OCI-M2 (cell line): Measurements from ENCODE around the gene NTN4.
"Not testable (repeated sequence)": the region's sequence is repeated elsewhere in the genome, so short reads cannot be mapped to it uniquely, and the experiment has no call there.

ENCODE experiments used
- DNase-seq: peaks from one replicate; lab custom pipeline; 2025; ENCODE audit not compliant: unreplicated experiment; lab: John Stamatoyannopoulos, UW

The NTN4 gene

GRCh38 chr12:95715177-95715576 lies 75.4 kb downstream of the NTN4 start:
- DNase-seq: no peak

GRCh38 chr12:95712269-95712668 lies 78.3 kb downstream of the NTN4 start:
- DNase-seq: no peak

GRCh38 chr12:95710386-95710785 lies 80.2 kb downstream of the NTN4 start:
- no peak for DNase-seq

DNA sequence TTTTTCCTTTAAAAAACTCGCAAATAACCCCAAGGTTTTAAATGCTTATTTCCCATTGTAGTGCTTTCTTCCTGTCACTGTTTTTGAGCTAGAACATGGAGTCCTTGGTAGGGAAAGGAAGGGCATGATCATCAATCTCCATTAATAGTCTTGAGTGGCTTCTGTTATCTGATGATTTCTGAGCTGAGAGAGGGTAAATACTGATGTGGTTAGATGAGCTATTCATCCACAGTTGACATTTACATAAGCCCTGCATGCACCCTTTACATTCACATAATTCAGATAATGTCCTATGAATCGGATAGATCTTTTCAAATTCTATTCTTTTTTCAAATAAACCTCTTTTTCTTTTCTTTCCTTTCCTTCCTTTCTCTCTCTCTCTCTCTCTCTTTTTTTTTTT lies 81.4 kb downstream of the NTN4 start:
- no peak for DNase-seq

GRCh38 chr12:95705143-95705542 lies 85.4 kb downstream of the NTN4 start:
- no peak for DNase-seq

- DNase-seq: no peak
These were observed 86.6 kb downstream of the NTN4 start for GRCh38 chr12:95703986-95704385.

GRCh38 chr12:95701722-95702418 lies 88.7 kb downstream of the NTN4 start:
- no peak for DNase-seq

DNA sequence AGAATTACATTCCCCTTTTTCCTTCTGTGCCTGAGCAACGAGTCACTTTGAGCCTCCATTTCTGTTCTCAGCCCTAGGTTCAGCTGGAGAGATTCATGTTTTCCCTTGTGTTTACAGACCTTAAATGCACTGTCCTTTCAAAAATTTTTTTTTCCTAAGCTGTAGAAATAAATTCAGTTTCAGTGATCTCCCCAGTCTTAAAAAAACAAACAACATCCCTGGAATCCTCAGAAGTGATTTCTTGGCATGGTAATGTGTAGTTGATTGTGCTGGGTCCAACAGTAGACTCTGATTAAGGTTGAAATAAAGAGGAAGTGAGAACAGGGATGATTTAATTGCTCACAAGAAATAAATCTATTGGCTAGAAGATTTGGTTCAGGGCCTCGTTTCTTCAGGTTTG lies 89.3 kb downstream of the NTN4 start:
- DNase-seq: no peak

- no peak for DNase-seq
These were observed 90.2 kb downstream of the NTN4 start for GRCh38 chr12:95700316-95700785.

DNA sequence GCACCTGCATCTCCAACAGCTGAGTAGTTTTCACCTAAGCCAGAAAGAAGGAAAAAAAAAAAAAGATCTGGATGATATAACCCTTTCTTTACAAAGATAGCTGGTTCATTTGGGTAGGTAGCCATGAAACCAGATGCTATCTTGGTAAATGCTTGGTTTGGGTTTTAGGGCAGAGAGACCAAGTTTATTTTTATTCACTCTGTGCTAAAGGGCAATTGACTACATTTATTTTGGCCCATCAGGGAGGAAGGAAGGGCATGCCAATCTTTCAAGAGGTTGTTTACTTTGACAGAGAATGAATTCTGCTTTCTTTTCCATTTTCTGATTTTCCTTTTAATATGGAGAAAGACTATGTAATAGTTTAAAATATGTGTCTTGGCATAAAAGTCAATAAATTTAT lies 91.0 kb downstream of the NTN4 start:
- no peak for DNase-seq

GRCh38 chr12:95694136-95694535 lies 96.4 kb downstream of the NTN4 start:
- DNase-seq: no peak

DNA sequence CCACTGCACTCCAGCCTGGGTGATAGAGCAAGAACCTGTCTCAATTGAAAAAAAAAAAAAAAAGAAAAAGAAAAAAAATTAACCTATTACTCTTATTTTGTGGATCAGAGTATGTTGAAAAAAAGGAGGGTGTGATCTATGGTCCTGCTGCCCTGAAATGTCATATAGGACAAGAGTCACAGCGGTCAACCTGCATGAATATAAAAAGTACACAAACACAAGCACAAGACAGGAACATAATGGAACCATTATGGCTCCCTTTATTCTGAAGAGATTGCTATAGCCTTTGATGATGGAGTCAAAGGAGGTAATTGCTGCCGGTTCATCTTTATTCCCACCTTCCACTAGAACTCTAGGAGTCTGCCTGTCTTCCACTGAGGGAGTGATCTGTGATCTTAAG lies 96.9 kb downstream of the NTN4 start:
- DNase-seq: no peak

DNA sequence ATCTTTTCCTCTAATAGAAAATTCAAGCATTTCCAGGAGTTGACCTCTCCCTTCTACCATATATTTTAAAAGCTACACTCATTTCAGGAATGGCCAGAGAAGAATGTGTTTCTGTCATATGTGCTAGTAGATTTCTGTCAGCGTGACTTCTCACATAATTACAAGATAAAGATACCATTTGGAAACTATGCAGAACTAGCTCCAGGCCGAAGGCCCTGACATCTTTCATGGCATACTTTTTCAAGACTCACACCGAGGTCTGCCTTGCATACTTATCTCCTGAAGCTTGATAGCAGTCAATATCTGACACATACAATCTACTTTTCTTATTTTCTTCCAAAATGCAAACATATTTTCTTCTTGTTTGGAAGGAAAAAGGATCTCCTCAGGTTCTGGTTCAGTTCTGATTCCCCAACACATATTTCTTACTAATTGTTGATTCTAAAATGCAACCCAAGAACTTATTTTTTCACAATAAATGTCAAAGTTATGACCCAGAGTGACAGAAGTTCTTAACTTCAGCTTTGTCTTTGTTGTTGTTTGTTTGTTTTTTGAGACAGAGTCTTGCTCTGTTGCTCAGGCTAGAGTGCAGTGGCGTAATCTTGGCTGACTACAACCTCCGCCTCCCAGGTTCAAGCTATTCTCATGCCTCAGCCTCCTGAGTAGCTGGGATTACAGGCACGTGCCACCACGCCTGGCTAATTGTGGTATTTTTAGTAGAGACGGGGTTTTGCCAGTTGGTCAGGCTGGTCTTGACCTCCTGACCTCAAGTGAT lies 99.5 kb downstream of the NTN4 start:
- no peak for DNase-seq

DNA sequence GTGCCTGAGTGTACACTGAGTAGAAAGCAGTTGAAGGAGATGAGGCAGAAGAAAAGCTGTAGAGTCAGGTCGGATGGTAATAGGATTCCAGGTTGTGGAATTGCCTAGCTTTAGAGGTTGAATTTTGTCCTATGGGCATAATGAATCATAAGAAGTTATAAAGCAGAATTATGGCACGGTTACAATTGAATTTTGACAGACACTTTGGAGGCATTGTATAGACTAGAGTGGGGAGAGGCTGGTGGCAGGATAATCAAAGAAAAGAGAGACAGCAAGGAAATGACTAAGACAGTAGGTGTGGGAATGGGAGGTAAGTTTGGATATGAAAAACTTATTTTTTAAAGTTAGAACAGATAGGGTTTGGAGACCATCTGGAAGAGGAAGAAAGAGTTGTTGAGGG lies 102.6 kb downstream of the NTN4 start:
- no peak for DNase-seq

DNA sequence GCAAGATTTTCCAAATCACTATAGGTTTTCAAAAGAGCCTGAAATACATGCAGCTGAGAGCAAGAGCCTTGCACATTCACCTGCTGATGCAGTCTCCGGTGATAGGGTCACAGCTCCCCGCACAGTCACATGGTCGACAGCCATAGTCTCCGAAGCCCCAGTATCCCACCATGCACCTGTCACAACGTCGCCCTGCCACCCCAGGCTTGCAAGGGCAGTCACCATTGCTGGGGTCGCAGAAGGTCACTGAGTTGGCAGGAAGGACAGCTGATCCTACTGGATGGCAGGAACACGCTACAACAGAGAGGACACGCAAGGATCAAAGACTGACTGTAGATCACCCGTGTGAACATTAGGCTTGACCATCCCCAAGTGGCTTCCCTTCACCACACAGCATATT lies 107.1 kb downstream of the NTN4 start:
- no peak for DNase-seq

- DNase-seq: no peak
These were observed 109.3 kb downstream of the NTN4 start for GRCh38 chr12:95681210-95681765.

- no peak for DNase-seq
These were observed 111.9 kb downstream of the NTN4 start for GRCh38 chr12:95678684-95679083.

DNA sequence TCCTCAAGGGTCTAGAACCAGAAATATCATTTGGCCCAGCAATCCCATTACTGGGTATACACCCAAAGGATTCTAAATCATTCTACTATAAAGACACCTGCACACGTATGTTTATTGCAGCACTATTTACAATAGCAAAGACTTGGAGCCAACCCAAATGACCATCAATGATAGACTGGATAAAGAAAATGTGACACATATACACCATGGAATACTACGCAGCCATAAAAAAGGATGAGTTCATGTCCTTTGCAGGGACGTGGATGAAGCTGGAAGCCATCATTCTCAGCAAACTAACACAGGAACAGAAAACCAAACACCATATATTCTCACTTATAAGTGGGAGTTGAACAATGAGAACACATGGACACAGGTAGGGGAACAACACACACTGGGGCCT lies 112.8 kb downstream of the NTN4 start:
- not testable (repeated sequence) for DNase-seq

GRCh38 chr12:95674631-95675030 lies 115.9 kb downstream of the NTN4 start:
- DNase-seq: no peak

GRCh38 chr12:95674163-95674562 lies 116.4 kb downstream of the NTN4 start:
- no peak for DNase-seq

DNA sequence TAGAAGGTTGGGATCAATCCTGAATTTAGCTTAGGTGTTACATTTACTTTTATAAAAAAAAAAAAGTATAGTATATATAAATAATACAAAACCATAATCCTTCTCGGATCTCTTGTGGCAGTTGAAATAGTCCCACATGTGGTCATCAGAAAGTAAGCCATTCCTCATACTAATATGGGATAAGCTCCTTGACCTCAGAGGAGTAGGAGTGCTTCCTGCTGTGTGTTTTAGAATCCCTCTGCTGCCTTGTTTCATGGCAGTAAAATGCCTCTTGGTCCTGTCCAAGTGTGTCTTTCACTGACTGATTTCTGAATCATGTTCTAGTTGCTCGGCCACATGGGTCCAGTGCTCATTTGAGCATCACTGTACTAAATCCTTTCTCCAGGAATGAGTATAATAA lies 117.0 kb downstream of the NTN4 start:
- no peak for DNase-seq

- no peak for DNase-seq
These were observed 118.4 kb downstream of the NTN4 start for GRCh38 chr12:95672166-95672565.
